H9 (cell line): Measurements from ENCODE around the gene HLA-DOB. TPM values are rescaled to one million over a fixed set of nuclear protein-coding genes. Genes with fewer than 3 reads are reported as not detected.

Experiments used
- DNase-seq: peaks from one replicate; pipeline ENCODE4 v3.0.0-alpha.2; 2017
- H2AFZ ChIP-seq: one replicate; pipeline ENCODE4 v1.6.1; 2013; ENCODE audit warnings: mild to moderate bottlenecking, low read length, control low read depth, moderate library complexity
- H2AK5ac ChIP-seq: 2 replicates; pipeline ENCODE4 v1.6.1; 2013; ENCODE audit warnings: low read length, control low read depth, mixed read lengths; ENCODE audit not compliant: insufficient read length
- H2BK120ac ChIP-seq: one replicate; pipeline ENCODE4 v1.6.1; 2013; ENCODE audit warnings: low read depth, mild to moderate bottlenecking, low read length, control low read depth, inconsistent platforms; ENCODE audit not compliant: poor library complexity, severe bottlenecking
- H2BK12ac ChIP-seq: 2 replicates; pipeline ENCODE4 v1.6.1; 2013; ENCODE audit warnings: low read length, control low read depth, mixed read lengths, low read depth; ENCODE audit not compliant: insufficient read length
- H2BK15ac ChIP-seq: 2 replicates; pipeline ENCODE4 v1.6.1; 2013; ENCODE audit warnings: low read depth, low read length, control low read depth
- H2BK20ac ChIP-seq: one replicate; pipeline ENCODE4 v1.6.1; 2013; ENCODE audit warnings: low read depth, mild to moderate bottlenecking, low read length, control low read depth, inconsistent platforms; ENCODE audit not compliant: poor library complexity, severe bottlenecking
- H2BK5ac ChIP-seq: 2 replicates; pipeline ENCODE4 v1.6.1; 2013; ENCODE audit warnings: low read length, control low read depth, mixed read lengths; ENCODE audit not compliant: insufficient read length
- H3K14ac ChIP-seq: 2 replicates; pipeline ENCODE4 v1.6.1; 2013; ENCODE audit warnings: low read length, control low read depth; ENCODE audit not compliant: insufficient read depth
- H3K18ac ChIP-seq: 2 replicates; pipeline ENCODE4 v1.6.1; 2013; ENCODE audit warnings: low read depth, mild to moderate bottlenecking, mixed read lengths, low read length, control low read depth; ENCODE audit not compliant: insufficient read length
- H3K23ac ChIP-seq: 2 replicates; pipeline ENCODE4 v1.6.1; 2013; ENCODE audit warnings: low read length, control low read depth, mixed read lengths, low read depth; ENCODE audit not compliant: insufficient read length
- H3K23me2 ChIP-seq: 2 replicates; pipeline ENCODE4 v1.6.1; 2013; ENCODE audit warnings: low read depth, mild to moderate bottlenecking, mixed read lengths, low read length, control low read depth; ENCODE audit not compliant: insufficient read length, poor library complexity, severe bottlenecking
- H3K27ac ChIP-seq: 2 replicates; pipeline ENCODE4 v1.5.1; 2013; ENCODE audit warnings: low read length, control low read depth, mixed read lengths, low read depth; ENCODE audit not compliant: insufficient read length
- H3K27me3 ChIP-seq: 2 replicates; pipeline ENCODE4 v1.6.1; 2013; ENCODE audit warnings: low read length, control low read depth, inconsistent platforms; ENCODE audit not compliant: insufficient read depth
- H3K4ac ChIP-seq: 2 replicates; pipeline ENCODE4 v1.6.1; 2013; ENCODE audit warnings: low read depth, mild to moderate bottlenecking, control low read depth, inconsistent platforms, low read length, moderate library complexity
- H3K4me1 ChIP-seq: 2 replicates; pipeline ENCODE4 v1.6.1; 2013; ENCODE audit warnings: low read length, control low read depth, inconsistent platforms; ENCODE audit not compliant: insufficient read depth
- H3K4me2 ChIP-seq: 2 replicates; pipeline ENCODE4 v1.6.1; 2013; ENCODE audit warnings: low read length, control low read depth, mixed read lengths; ENCODE audit not compliant: insufficient read length, insufficient read depth
- H3K56ac ChIP-seq: 2 replicates; pipeline ENCODE4 v1.6.1; 2013; ENCODE audit warnings: low read depth, mild to moderate bottlenecking, mixed read lengths, low read length, control low read depth; ENCODE audit not compliant: insufficient read length
- H3K79me1 ChIP-seq: 2 replicates; pipeline ENCODE4 v1.6.1; 2013; ENCODE audit warnings: low read depth, mild to moderate bottlenecking, moderate library complexity, low read length, control low read depth, inconsistent platforms; ENCODE audit not compliant: insufficient read depth, poor library complexity, severe bottlenecking
- H3K79me2 ChIP-seq: 2 replicates; pipeline ENCODE4 v1.6.1; 2013; ENCODE audit warnings: low read length, control low read depth, inconsistent platforms; ENCODE audit not compliant: insufficient read depth
- H3K9ac ChIP-seq: 2 replicates; pipeline ENCODE4 v1.6.1; 2013; ENCODE audit warnings: low read length, control low read depth, mixed read lengths; ENCODE audit not compliant: insufficient read length; ENCODE audit errors: extremely low read depth
- H3K9me3 ChIP-seq: one replicate; pipeline ENCODE4 v1.6.1; 2013; ENCODE audit warnings: low read depth, low read length, inconsistent platforms; ENCODE audit not compliant: control insufficient read depth
- H3T11ph ChIP-seq: one replicate; pipeline ENCODE4 v1.6.1; 2013; ENCODE audit warnings: mild to moderate bottlenecking, low read length, control low read depth, inconsistent platforms
- H4K20me1 ChIP-seq: one replicate; pipeline ENCODE4 v1.6.1; 2013; ENCODE audit not compliant: control insufficient read depth, insufficient read length, insufficient read depth
- H4K5ac ChIP-seq: 2 replicates; pipeline ENCODE4 v1.6.1; 2013; ENCODE audit warnings: low read depth, mild to moderate bottlenecking, mixed read lengths, low read length, control low read depth; ENCODE audit not compliant: insufficient read length
- H4K8ac ChIP-seq: replicated peaks from 2 replicates; pipeline ENCODE4 v1.6.1; 2013; ENCODE audit warnings: low read length, control low read depth, mixed read lengths, low read depth; ENCODE audit not compliant: insufficient read length
- H4K91ac ChIP-seq: 2 replicates; pipeline ENCODE4 v1.6.1; 2013; ENCODE audit warnings: low read depth, mild to moderate bottlenecking, moderate library complexity, mixed read lengths, low read length, control low read depth; ENCODE audit not compliant: insufficient read length
- H3K27ac Mint-ChIP-seq, 3 experiments: 2 replicates in 2 of 3; 3 replicates in 1 of 3; pipeline ENCODE4 v1.8.0; 2020 to 2021; ENCODE audit warnings: mixed read lengths in 3 of 3, mild to moderate bottlenecking in 1 of 3, moderate library complexity in 1 of 3
- H3K27me3 Mint-ChIP-seq: 2 replicates; pipeline ENCODE4 v1.8.0; 2021; ENCODE audit warnings: low read depth, mild to moderate bottlenecking, moderate library complexity, mixed read lengths
- H3K36me3 Mint-ChIP-seq, 3 experiments: 2 replicates in 2 of 3; 3 replicates in 1 of 3; pipeline ENCODE4 v1.8.0; 2020 to 2021; ENCODE audit warnings: low read depth in 3 of 3, mixed read lengths in 3 of 3; ENCODE audit not compliant: insufficient read depth in 1 of 3
- H3K4me1 Mint-ChIP-seq, 2 experiments: 2 replicates each; pipeline ENCODE4 v1.8.0; 2020; ENCODE audit warnings: mixed read lengths in 2 of 2
- H3K4me3 Mint-ChIP-seq, 2 experiments: 2 replicates in 1 of 2; 3 replicates in 1 of 2; pipeline ENCODE4 v1.8.0; 2020 to 2021; ENCODE audit warnings: mild to moderate bottlenecking in 2 of 2, mixed read lengths in 2 of 2, moderate library complexity in 1 of 2
- H3K9me3 Mint-ChIP-seq, 2 experiments: 2 replicates in 1 of 2; 3 replicates in 1 of 2; pipeline ENCODE4 v1.8.0; 2020; ENCODE audit warnings: mild to moderate bottlenecking in 2 of 2, mixed read lengths in 2 of 2, moderate library complexity in 1 of 2
- WGBS: extraction: QIAGEN DNeasy Blood & Tissue Kit; methylation state at CpG from one replicate; pipeline ENCODE4 v1.1.7; 2013; ENCODE audit warnings: missing lambda C conversion rate, low lambda C conversion rate, mixed read lengths; ENCODE audit not compliant: insufficient read length; ENCODE audit errors: extremely low coverage; 5-methylcytosine and 5-hydroxymethylcytosine counted together
- total RNA-seq: library from RNA; stranded (reverse); gene quantifications from 2 replicates; pipeline ENCODE4 v1.2.1, GENCODE V29; 2021
- TF ChIP-seq, protein P1 (sequence below): fragments of 200-600 bp; sonication (generic); conservative IDR thresholded peaks from 3 replicates; pipeline ENCODE4 v1.8.0; 2021; ENCODE audit warnings: antibody characterized with exemption, mild to moderate bottlenecking

HLA-DOB gene
- total RNA-seq, 1 experiment from 2014 or later = 0.20 TPM

DNA sequence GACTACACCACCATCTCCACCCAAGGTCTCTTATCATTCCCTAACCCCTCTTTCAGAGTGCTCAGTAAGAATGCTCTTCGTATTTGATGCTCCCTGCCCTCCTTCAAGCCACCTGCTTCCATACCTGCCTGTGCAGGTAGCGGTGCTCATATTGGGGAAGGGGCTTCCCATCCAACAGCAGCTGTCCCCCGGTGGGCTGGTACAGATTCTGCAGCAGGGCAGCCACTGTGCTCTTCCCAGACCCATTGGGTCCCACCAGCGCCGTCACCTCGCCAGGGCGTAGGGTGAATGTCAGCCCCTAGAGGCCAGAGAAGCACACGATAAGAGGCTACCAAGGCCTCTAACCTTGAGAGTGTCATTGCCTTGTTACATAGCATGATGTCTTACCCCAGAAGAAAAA is 31.0 kb upstream of the HLA-DOB start:
- Histone ChIP-seq H3K23me2 (peaks cover 16% of the 10 kb centered on the region), H3K9ac (no peak overlapping the region), H3K4me1 (peaks cover 2% of the 10 kb centered on the region; the same call in 1 of the 2 replicates), H3K79me2 (no peaks in the 10 kb centered on the region), H3K9me3 (no peaks in the 10 kb centered on the region), H3K14ac (no peak overlapping the region), H3T11ph (no peak overlapping the region), H2AFZ (no peak overlapping the region), H3K4me2 (no peak overlapping the region), H3K56ac (no peak overlapping the region), H2BK5ac (no peak overlapping the region), H3K79me1 (no peaks in the 10 kb centered on the region), H2BK120ac (no peak overlapping the region), H2BK12ac (no peak overlapping the region), H3K27me3 (no peaks in the 10 kb centered on the region; the same call in 1 of the 2 replicates), H3K27ac (no peak overlapping the region), H2BK20ac (no peak overlapping the region), H3K23ac (no peak overlapping the region), H4K5ac (no peak overlapping the region), H2BK15ac (no peak overlapping the region), H3K18ac (no peak overlapping the region), H4K91ac (no peak overlapping the region), H2AK5ac (no peak overlapping the region), H4K20me1 (no peaks in the 10 kb centered on the region), H4K8ac (no peak overlapping the region), H3K4ac (no peak overlapping the region)
- DNase-seq = no peak
- no CpG with 5 or more reads among the region's 8 CpGs for WGBS
- Mint-ChIP-seq H3K4me3 (no peak overlapping the region), H3K4me1 (peaks cover 11 to 14% of the 10 kb centered on the region in 2 experiments), H3K9me3 (no peaks in the 10 kb centered on the region), H3K27me3 (peaks cover 41% of the 10 kb centered on the region), H3K36me3 (peaks cover 5 to 36% (median 7%) of the 10 kb centered on the region in 3 experiments; a peak in 6 of 7 replicates), H3K27ac (no peak overlapping the region)
- TF ChIP-seq, protein P1, sequence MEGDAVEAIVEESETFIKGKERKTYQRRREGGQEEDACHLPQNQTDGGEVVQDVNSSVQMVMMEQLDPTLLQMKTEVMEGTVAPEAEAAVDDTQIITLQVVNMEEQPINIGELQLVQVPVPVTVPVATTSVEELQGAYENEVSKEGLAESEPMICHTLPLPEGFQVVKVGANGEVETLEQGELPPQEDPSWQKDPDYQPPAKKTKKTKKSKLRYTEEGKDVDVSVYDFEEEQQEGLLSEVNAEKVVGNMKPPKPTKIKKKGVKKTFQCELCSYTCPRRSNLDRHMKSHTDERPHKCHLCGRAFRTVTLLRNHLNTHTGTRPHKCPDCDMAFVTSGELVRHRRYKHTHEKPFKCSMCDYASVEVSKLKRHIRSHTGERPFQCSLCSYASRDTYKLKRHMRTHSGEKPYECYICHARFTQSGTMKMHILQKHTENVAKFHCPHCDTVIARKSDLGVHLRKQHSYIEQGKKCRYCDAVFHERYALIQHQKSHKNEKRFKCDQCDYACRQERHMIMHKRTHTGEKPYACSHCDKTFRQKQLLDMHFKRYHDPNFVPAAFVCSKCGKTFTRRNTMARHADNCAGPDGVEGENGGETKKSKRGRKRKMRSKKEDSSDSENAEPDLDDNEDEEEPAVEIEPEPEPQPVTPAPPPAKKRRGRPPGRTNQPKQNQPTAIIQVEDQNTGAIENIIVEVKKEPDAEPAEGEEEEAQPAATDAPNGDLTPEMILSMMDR = no peak
